OCI-LY1 (cell line): ENCODE data around the gene FAM89A.

ENCODE experiments used
- CTCF ChIP-seq: fragments of 200-600 bp; sonication (generic), shearing (Covaris generic); IDR thresholded peaks from 2 replicates; pipeline ENCODE4 v1.5.1; 2017; ENCODE audit warnings: mild to moderate bottlenecking, antibody characterized with exemption, low read length, moderate library complexity, mixed read lengths
- EZH2 ChIP-seq: fragments of 200-600 bp; sonication (generic), shearing (Covaris generic); IDR thresholded peaks from 2 replicates; pipeline ENCODE4 v1.8.0; 2017; ENCODE audit warnings: borderline replicate concordance, mixed run types, mild to moderate bottlenecking, antibody characterized with exemption, low read length, moderate library complexity, mixed read lengths

- TF ChIP-seq CTCF (no peak), EZH2 (no peak)
These were observed 38.2 kb downstream of the FAM89A start for GRCh38 chr1:231001892-231002291.
